ENCODE results near the gene LRIT3.

Gene LRIT3

GRCh38 chr4:109910256-109910655, 62.3 kb downstream of the LRIT3 start:
- no peak for DNase-seq

GRCh38 chr4:109912706-109913595, 65.0 kb downstream of the LRIT3 start, which contains the start of gene EGF:
EGF (plus strand) TSS chr4:109912883; CDS start chr4:109913336, 453 bp downstream.
- DNase-seq = no peak

GRCh38 chr4:109913596-109914241, 65.8 kb downstream of the LRIT3 start:
- DNase-seq = no peak

- no peak for DNase-seq
Observed at GRCh38 chr4:109914322-109914721, 66.4 kb downstream of the LRIT3 start.

- DNase-seq = no peak
Observed at GRCh38 chr4:109915385-109916026, 67.6 kb downstream of the LRIT3 start.

GRCh38 chr4:109916027-109916409, 68.1 kb downstream of the LRIT3 start:
- DNase-seq = no peak

GRCh38 chr4:109921384-109921808, 73.5 kb downstream of the LRIT3 start:
- no peak for DNase-seq

Measured in activated CD4-positive, alpha-beta T cell treated with anti-CD3 and anti-CD28 coated beads, Interleukin-2, amount 50 U/mL, for 4 hours (primary cell).